Caco-2 (cell line): ENCODE results near the gene VASH1. TPM values are rescaled to one million over a fixed set of nuclear protein-coding genes. Genes with fewer than 3 reads are reported as not detected.

Source experiments
- BruUV-seq: library from RNA; stranded (reverse); fragments of 400-500 nt; replicated peaks from 2 replicates; lab custom pipeline; 2021; lab: Mats Ljungman, UMichigan
- CTCF ChIA-PET: fragments of 300-600 bp; sonication (Branson Sonifier 250); formaldehyde crosslinking; loops from one replicate; lab custom pipeline; 2022; ENCODE audit warnings: antibody characterized with exemption; lab: Charles Lee
- POLR2A ChIA-PET: fragments of 300-600 bp; sonication (Branson Sonifier 250); formaldehyde crosslinking; loops from one replicate; lab custom pipeline; 2022; ENCODE audit warnings: antibody characterized with exemption; lab: Charles Lee
- DNase-seq, 2 experiments: peaks; one replicate each; pipeline versions ENCODE4 v3.0.0 to v3.0.0-alpha.2; 2020 to 2022
- H3K27me3 ChIP-seq: replicated peaks from 2 replicates; pipeline ENCODE4 v1.6.0; 2011; ENCODE audit warnings: low read length; ENCODE audit not compliant: control insufficient read depth, insufficient read depth
- H3K36me3 ChIP-seq: 2 replicates; pipeline ENCODE4 v1.5.1; 2011; ENCODE audit warnings: low read length; ENCODE audit not compliant: control insufficient read depth, insufficient read depth
- H3K4me1 ChIP-seq: fragments of 250-450 bp; sonication (Bioruptor Pico); 2 replicates; pipeline ENCODE4 v1.5.1; 2020; ENCODE audit warnings: mild to moderate bottlenecking
- H3K4me3 ChIP-seq: 2 replicates; pipeline ENCODE4 v1.5.1; 2011; ENCODE audit warnings: low read depth, mild to moderate bottlenecking, control low read depth, low read length
- H3K9me3 ChIP-seq: fragments of 250-450 bp; sonication (Bioruptor Pico); 2 replicates; pipeline ENCODE4 v1.5.1; 2020; ENCODE audit warnings: mild to moderate bottlenecking, moderate library complexity
- H3K27ac Mint-ChIP-seq: one replicate; pipeline ENCODE4 v1.8.0; 2022; ENCODE audit warnings: mixed read lengths; ENCODE audit not compliant: unreplicated experiment
- H3K27me3 Mint-ChIP-seq: one replicate; pipeline ENCODE4 v1.8.0; 2022; ENCODE audit warnings: mixed read lengths; ENCODE audit not compliant: insufficient read depth, unreplicated experiment
- H3K36me3 Mint-ChIP-seq: one replicate; pipeline ENCODE4 v1.8.0; 2022; ENCODE audit warnings: mild to moderate bottlenecking, mixed read lengths; ENCODE audit not compliant: insufficient read depth, unreplicated experiment
- H3K4me1 Mint-ChIP-seq: one replicate; pipeline ENCODE4 v1.8.0; 2022; ENCODE audit warnings: low read depth, mixed read lengths; ENCODE audit not compliant: unreplicated experiment
- H3K4me3 Mint-ChIP-seq: one replicate; pipeline ENCODE4 v1.8.0; 2022; ENCODE audit warnings: mild to moderate bottlenecking, moderate library complexity, mixed read lengths; ENCODE audit not compliant: unreplicated experiment
- H3K9me3 Mint-ChIP-seq: one replicate; pipeline ENCODE4 v1.8.0; 2022; ENCODE audit warnings: mixed read lengths; ENCODE audit not compliant: unreplicated experiment
- CTCF ChIP-seq, 2 experiments: fragments of 200-600 bp in 1 of 2; IDR thresholded peaks; 1 replicate in 1 of 2; 2 replicates in 1 of 2; pipeline versions ENCODE4 v1.5.1 to v1.8.0; 2011 to 2022; ENCODE audit warnings: antibody characterized with exemption in 1 of 2, control low read depth in 1 of 2, inconsistent platforms in 1 of 2, low read depth in 1 of 2, low read length in 1 of 2, mild to moderate bottlenecking in 1 of 2, moderate library complexity in 1 of 2; ENCODE audit not compliant: insufficient read depth in 1 of 2, severe bottlenecking in 1 of 2, unreplicated experiment in 1 of 2
- intact Hi-C: fragments of 100-400 bp; cut with micrococcal nuclease; formaldehyde crosslinking; loops from one replicate; pipeline ENCODE4 v1.10.0; 2022; ENCODE audit not compliant: unreplicated experiment
- total RNA-seq: library from RNA; stranded (reverse); gene quantifications from 2 replicates; pipeline ENCODE4 v1.2.3, GENCODE V29; 2022

The VASH1 gene
- total RNA-seq, 1 experiment from 2014 or later = 0.18 TPM

GRCh38 chr14:76741074-76741473, 20.2 kb upstream of the VASH1 start:
- Mint-ChIP-seq H3K4me1 (no peaks in the 10 kb centered on the region), H3K27me3 (peaks cover 11% of the 10 kb centered on the region), H3K27ac (no peak overlapping the region), H3K4me3 (no peak overlapping the region), H3K9me3 (peaks cover 29% of the 10 kb centered on the region), H3K36me3 (no peaks in the 10 kb centered on the region)
- ChIA-PET POLR2A (no interaction called here), CTCF (no interaction called here)
- intact Hi-C loops = no loop called here
- DNase-seq = no peak
- no peak for TF ChIP-seq CTCF (IDR thresholded peaks at IDR 0.05; ENCODE audit: insufficient read depth in 1 of 2, low read depth in 1 of 2, low read length in 1 of 2, severe bottlenecking in 1 of 2, unreplicated experiment in 1 of 2)
- no TSS peak for BruUV-seq
- Histone ChIP-seq H3K27me3 (no peaks in the 10 kb centered on the region), H3K4me1 (no peaks in the 10 kb centered on the region), H3K9me3 (peaks cover 6% of the 10 kb centered on the region; the same call in 1 of the 2 replicates), H3K4me3 (no peak overlapping the region), H3K36me3 (no peaks in the 10 kb centered on the region)

GRCh38 chr14:76742185-76742584, 19.1 kb upstream of the VASH1 start:
- BruUV-seq = no TSS peak
- Histone ChIP-seq H3K9me3 (peaks cover 6% of the 10 kb centered on the region; the same call in 1 of the 2 replicates), H3K36me3 (no peaks in the 10 kb centered on the region), H3K4me1 (no peaks in the 10 kb centered on the region), H3K27me3 (no peaks in the 10 kb centered on the region), H3K4me3 (no peak overlapping the region)
- no peak for DNase-seq
- Mint-ChIP-seq H3K27ac (no peak overlapping the region), H3K4me1 (no peaks in the 10 kb centered on the region), H3K27me3 (peaks cover 9% of the 10 kb centered on the region), H3K9me3 (peaks cover 23% of the 10 kb centered on the region), H3K36me3 (no peaks in the 10 kb centered on the region), H3K4me3 (no peak overlapping the region)
- no peak for TF ChIP-seq CTCF (IDR thresholded peaks at IDR 0.05; ENCODE audit: insufficient read depth in 1 of 2, low read depth in 1 of 2, low read length in 1 of 2, severe bottlenecking in 1 of 2, unreplicated experiment in 1 of 2)
- ChIA-PET CTCF (no interaction called here), POLR2A (no interaction called here)
- intact Hi-C loops = no loop called here

- BruUV-seq = no TSS peak
- Histone ChIP-seq H3K9me3 (peaks cover 6% of the 10 kb centered on the region; the same call in 1 of the 2 replicates), H3K36me3 (no peaks in the 10 kb centered on the region), H3K27me3 (no peaks in the 10 kb centered on the region), H3K4me1 (no peaks in the 10 kb centered on the region), H3K4me3 (no peak overlapping the region)
- intact Hi-C loops = no loop called here
- Mint-ChIP-seq H3K27ac (no peak overlapping the region), H3K36me3 (no peaks in the 10 kb centered on the region), H3K27me3 (peaks cover 9% of the 10 kb centered on the region), H3K4me3 (no peak overlapping the region), H3K9me3 (peaks cover 23% of the 10 kb centered on the region), H3K4me1 (no peaks in the 10 kb centered on the region)
- TF ChIP-seq CTCF (IDR thresholded peaks at IDR 0.05; ENCODE audit: insufficient read depth in 1 of 2, low read depth in 1 of 2, low read length in 1 of 2, severe bottlenecking in 1 of 2, unreplicated experiment in 1 of 2) = no peak
- ChIA-PET CTCF (no interaction called here), POLR2A (no interaction called here)
- no peak for DNase-seq
Measured at GRCh38 chr14:76742966-76743365, 18.3 kb upstream of the VASH1 start.
